ENCODE measurements around the gene ARHGDIB.

Gene ARHGDIB

GRCh38 chr12:14961466-14962152 is at the start of gene ARHGDIB:
Gene ARHGDIB, minus strand, starts transcription at chr12:14961601. Its CDS starts 10,889 bp downstream, at chr12:14950712.
- DNase-seq = peak; percentile 70

GRCh38 chr12:15011162-15011561 is 49.8 kb upstream of the ARHGDIB start:
- no peak for DNase-seq

GRCh38 chr12:15007551-15007950 is 46.1 kb upstream of the ARHGDIB start:
- no peak for DNase-seq

- DNase-seq = no peak
Measured at GRCh38 chr12:15005064-15005463, 43.7 kb upstream of the ARHGDIB start.

- no peak for DNase-seq
Measured at GRCh38 chr12:15004421-15004820, 43.0 kb upstream of the ARHGDIB start.

GRCh38 chr12:15001733-15002382 is 40.5 kb upstream of the ARHGDIB start:
- no peak for DNase-seq

- DNase-seq = no peak
Measured at GRCh38 chr12:15000575-15000974, 39.2 kb upstream of the ARHGDIB start.

DNA sequence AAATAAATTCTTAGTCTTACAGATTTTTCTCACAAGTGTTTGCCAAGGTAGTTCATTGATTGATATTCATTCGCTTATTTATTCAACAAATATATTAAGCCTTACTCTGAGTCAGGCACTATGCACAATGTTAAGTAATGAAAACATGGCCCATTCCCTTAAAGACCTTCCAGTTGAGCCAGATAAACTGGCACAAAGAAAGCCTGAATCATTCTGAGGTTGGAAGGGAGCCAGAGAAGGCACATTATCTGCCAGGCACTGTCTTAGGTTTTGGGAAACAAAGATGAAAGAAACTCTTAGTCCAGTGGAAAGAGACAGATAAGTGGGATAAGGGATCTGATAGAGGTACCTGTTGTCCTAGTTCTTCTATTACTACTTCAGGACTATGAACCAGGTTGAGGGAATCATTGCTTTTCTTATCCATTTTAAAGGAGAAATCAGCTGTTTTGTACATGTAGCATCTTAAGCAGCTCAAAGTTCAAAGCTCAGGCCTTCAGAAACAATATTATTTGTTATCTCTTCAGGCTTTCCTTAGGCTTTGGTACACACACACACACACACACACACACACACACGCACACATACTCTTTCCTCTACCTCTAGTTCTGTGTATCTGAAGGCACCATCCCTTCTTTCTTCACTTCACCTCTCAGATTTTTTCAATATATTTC is 38.4 kb upstream of the ARHGDIB start:
- DNase-seq = no peak

DNA sequence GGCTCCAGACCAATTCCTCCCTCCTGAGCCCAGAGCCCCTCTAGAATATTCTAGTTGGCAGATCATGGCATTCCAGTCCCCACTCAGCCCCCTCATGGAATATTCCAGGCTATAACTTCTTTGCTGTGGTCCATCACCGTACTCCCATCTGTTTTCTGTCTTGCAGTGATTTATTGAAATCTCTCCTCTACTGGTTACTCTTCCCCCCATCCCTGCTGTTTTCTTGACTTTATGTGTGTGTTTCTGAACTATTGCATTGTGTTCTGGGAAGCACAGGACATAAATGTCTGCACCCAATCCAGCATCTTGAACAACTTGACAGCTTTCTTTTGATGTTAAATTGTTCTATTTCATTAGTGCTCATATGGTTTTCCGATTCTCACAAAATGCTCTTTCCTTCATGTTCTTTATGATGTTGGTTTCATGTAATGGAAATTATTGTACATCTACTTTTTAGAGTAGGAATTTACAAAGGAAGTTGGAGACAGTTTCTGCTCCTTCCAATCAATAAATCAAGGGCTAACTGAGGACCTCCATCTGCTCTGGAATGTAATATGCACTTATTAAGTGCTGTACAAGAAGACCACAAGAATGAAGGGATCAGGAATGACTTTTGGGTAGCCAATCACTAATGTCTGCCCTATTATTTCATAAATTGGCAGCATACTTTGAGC is 37.8 kb upstream of the ARHGDIB start:
- no peak for DNase-seq

- DNase-seq = no peak
Measured at GRCh38 chr12:14997998-14998397, 36.6 kb upstream of the ARHGDIB start.

DNA sequence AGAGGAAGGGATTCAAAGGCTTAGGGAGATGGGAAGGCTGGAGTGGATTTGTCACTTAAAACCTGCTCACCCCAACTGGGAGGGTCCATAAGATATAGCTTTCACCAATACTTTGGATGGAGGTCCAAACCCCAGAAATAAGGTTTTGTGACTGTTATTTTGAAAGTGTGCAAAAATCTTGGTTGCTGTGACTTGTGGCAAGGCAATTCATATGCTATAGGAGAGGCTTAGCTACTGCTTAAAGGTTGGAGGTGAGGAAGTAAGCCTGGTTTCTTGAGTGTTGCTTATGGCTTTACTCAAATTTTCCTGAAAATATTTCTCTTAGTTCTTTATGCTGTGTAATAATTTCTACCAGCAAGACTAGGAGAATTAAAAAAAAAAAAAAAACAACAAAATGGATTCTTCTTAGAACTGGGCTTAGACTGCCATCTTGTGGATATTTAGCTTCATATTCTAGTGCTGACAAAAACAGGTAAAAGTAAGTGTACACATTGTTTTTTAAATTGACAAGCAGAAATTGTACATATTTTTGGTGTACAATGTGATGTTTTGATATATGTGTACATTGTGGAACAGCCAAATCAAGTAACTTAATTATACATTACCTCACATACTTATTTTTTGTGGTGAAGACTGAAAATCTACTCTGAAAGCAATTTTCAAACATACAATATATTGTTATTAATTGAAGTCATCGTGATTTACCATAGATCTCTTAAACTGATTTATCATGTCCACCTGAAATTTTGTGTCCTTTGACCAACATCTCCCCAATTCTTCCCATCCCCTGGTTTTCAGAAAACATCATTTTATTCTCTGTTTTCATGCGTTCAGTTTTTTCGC is 34.4 kb upstream of the ARHGDIB start:
- DNase-seq = no peak

- DNase-seq = no peak
Measured at GRCh38 chr12:14994610-14995009, 33.2 kb upstream of the ARHGDIB start.

DNA sequence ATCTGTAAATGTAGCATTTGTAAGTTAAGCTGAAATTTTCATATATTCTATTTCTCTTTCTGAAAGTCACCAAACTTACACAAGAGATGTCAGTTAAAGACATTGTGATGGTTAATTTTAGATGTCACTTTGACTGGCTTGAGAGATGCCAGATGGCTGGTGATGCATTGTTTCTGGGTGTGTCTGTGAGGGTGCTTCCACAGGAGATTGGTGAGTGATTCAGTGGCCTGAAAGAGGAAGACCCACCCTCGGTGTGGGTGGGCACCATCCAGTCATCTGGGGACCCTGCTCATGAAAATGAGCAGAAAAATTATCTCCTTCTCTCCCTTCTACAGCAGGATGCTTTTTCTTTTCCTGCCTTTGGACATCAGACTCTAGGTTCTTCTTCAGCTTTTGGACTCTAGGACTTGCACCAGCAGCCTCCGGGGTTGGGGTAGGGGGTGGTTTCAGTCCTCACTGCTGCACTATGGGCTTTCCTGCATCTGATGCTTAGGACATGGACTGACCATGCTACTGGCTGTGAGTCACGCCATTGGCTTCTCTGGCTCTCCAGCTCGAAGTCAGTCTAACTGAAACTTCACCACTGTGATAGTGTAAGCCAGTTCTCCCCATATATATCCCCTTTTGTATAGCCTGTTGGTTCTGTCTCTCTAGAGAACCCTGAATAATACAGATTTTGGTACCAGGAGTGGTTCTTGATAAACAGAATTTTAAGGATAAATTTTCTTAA is 32.3 kb upstream of the ARHGDIB start:
- no peak for DNase-seq

GRCh38 chr12:14993117-14993516 is 31.7 kb upstream of the ARHGDIB start:
- DNase-seq = no peak

DNA sequence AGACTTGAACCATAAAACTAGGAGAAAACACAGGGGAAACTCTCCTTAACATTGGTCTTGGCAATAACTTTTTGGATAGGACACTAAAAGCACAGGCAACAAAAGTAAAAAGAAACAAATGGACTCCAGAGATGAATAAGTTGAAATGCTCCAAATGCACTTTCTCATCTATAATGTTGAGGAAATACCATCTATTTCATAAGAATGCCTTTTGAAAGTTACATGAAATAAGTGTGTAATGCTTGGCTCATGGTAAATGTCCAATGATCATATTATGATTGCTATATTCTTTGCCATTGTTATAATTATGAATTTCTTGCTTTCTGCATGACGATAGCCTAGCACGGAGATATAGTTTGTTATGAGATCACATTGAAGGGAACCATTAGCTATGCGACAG is 31.3 kb upstream of the ARHGDIB start:
- no peak for DNase-seq

DNA sequence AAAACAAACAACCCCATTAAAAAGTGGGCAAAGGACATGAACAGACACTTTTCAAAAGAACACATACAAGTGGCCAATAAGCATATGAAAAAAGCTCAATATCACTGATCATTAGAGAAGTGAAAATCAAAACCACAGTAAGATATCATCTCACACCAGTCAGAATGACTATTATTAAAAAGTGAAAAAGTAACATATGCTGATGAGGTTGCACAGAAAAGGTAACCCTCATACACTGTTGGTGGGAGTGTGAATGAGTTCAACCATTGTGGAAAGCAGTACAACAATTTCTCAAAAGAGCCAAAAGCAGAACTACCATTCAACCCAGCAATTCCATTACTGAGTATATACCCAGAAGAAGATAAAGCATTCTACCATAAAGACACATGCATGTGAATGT is 29.7 kb upstream of the ARHGDIB start:
- no peak for DNase-seq

GRCh38 chr12:14989790-14990189 is 28.4 kb upstream of the ARHGDIB start:
- no peak for DNase-seq

DNA sequence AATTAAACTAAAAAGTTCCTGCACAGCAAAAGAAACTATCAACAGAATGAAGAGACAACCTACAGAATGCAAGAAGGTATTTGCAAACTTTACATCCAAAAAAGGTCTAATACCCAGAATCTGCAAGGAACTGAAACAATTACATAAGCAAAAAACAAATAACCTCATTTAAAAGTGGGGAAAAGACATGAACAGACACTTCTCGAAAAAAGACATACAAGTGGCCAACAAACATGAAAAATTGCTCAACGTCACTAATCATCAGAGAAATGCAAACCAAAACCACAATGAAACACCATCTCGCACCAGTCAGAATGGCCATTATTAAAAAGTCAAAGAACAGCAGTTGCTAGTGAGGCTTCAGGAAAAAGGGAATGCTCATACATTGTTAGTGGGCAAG is 26.6 kb upstream of the ARHGDIB start:
- DNase-seq = no peak

GRCh38 chr12:14986449-14986848 is 25.0 kb upstream of the ARHGDIB start:
- no peak for DNase-seq

DNA sequence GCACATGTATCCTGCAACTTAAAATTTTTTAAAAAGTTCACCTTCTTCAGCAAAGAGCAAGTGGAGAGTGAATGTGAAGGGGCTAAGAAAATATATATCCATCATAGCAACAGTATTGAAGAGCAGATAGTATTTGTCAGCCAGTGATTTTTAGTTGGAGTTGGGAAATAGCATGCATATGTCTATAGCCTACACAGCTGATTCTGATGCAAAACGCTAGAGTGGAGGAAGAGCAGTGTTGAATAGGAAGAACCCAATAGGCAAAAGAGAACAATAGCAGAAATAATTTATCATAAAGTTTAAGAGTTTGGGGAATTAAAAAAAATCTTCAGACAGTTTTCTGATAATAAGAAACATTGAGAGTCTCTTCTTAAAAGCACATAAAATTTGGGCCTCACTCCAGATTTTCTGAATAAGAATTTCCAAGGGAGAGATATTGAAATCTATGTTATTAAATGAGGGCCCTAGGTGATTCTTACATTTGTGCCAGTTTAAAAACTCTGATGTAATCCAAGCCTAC is 23.4 kb upstream of the ARHGDIB start:
- DNase-seq = no peak

DNA sequence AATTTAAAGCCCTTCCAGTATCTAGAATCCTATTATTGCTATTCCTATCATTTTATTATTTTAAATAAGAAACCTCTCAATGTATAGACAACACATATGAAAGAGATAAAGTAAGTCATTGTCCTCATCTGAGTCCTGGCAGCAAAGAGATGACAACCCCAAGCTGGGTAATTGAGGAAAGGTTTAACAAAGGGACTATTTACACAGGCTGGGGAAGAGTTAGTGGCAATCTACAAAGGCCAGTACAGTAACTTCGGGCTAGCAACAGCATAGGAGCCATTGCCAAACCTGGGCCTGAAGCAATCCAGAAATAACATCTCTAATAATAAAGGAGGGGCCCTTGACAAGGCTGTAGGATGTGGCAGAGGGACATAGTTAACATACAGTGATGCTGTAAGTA is 22.6 kb upstream of the ARHGDIB start:
- no peak for DNase-seq

- no peak for DNase-seq
Measured at GRCh38 chr12:14982991-14983390, 21.6 kb upstream of the ARHGDIB start.

Measured in activated CD4-positive, alpha-beta T cell treated with anti-CD3 and anti-CD28 coated beads for 1 hour (primary cell).